K562 (cell line): ENCODE data around the gene LRIT1. TPM values are rescaled to one million over a fixed set of nuclear protein-coding genes. Genes with fewer than 3 reads are reported as not detected.

ENCODE experiments used
- CGGBP1 ChIP-seq: fragments of 250-450 bp; sonication (Bioruptor Pico); IDR thresholded peaks from 2 replicates; pipeline ENCODE4 v1.9.0; 2021; ENCODE audit warnings: mild to moderate bottlenecking
- CREB1 ChIP-seq, 2 experiments: sonication (generic) in 1 of 2; formaldehyde crosslinking in 1 of 2; IDR thresholded peaks; 2 replicates each; pipeline versions ENCODE4 v1.6.1 to v1.8.0; 2012 to 2022; ENCODE audit warnings: inconsistent platforms in 1 of 2, mild to moderate bottlenecking in 1 of 2, missing genetic modification reagents in 1 of 2, moderate library complexity in 1 of 2
- KAT7 ChIP-seq: sonication (generic); formaldehyde crosslinking; IDR thresholded peaks from 2 replicates; pipeline ENCODE4 v1.8.0; 2022; ENCODE audit warnings: missing genetic modification reagents, mild to moderate bottlenecking, borderline replicate concordance
- L3MBTL2 ChIP-seq: fragments of 450-650 bp; IDR thresholded peaks from 2 replicates; pipeline ENCODE4 v1.6.1; 2016; ENCODE audit warnings: mild to moderate bottlenecking, moderate library complexity
- MLLT1 ChIP-seq, 2 experiments: fragments of 450-650 bp; IDR thresholded peaks; 2 replicates each; pipeline ENCODE4 v1.6.1; 2016
- MTA3 ChIP-seq: fragments of 450-650 bp; formaldehyde crosslinking; IDR thresholded peaks from 2 replicates; pipeline ENCODE4 v1.6.1; 2017; ENCODE audit warnings: mild to moderate bottlenecking, borderline replicate concordance
- NRF1 ChIP-seq, 2 experiments: fragments of 450-650 bp; IDR thresholded peaks in 1 of 2; conservative IDR thresholded peaks in 1 of 2; 2 replicates each; pipeline ENCODE4 v1.6.1; 2014; ENCODE audit warnings: mild to moderate bottlenecking in 2 of 2
- ZBTB9 ChIP-seq: fragments of 450-650 bp; formaldehyde crosslinking; IDR thresholded peaks from 2 replicates; pipeline ENCODE4 v1.4.0; 2020; ENCODE audit warnings: mild to moderate bottlenecking, moderate library complexity
- ZC3H4 ChIP-seq: sonication (generic); formaldehyde crosslinking; IDR thresholded peaks from 2 replicates; pipeline ENCODE4 v1.9.0; 2021; ENCODE audit warnings: missing genetic modification reagents, borderline replicate concordance
- ZNF174 ChIP-seq: fragments of 250-450 bp; sonication (Bioruptor Pico); IDR thresholded peaks from 2 replicates; pipeline ENCODE4 v1.4.0; 2020; ENCODE audit warnings: mild to moderate bottlenecking
- ZNF354B ChIP-seq: fragments of 250-450 bp; sonication (Bioruptor Pico); IDR thresholded peaks from 2 replicates; pipeline ENCODE4 v1.4.0; 2020
- polyA plus RNA-seq, 8 experiments: library from polyadenylated mRNA; depleted of rRNA in 4 of 8; stranded (reverse) in 5 of 8; unstranded in 3 of 8; fragments of >200 nt; fragmentation: Nextera tagmentation in 2 of 8; fragmentation: Illumina TruSeq in 1 of 8; extraction: Ambion mirVana in 2 of 8; extraction: Trizol in 1 of 8; gene quantifications; 2 replicates each; pipeline versions ENCODE4 v1.2.1 to v1.2.3, GENCODE V29; 2011 to 2014; ENCODE audit warnings: inconsistent platforms in 1 of 8, missing spikeins in 1 of 8
- total RNA-seq, 7 experiments: library from RNA; depleted of rRNA in 6 of 7; stranded (reverse); fragments of >200 nt in 6 of 7; fragmentation: Illumina TruSeq in 2 of 7; extraction: Trizol in 2 of 7; gene quantifications; 2 replicates each; pipeline versions ENCODE4 v1.2.1 to v1.2.3, GENCODE V29; 2011 to 2021; ENCODE audit warnings: low replicate concordance in 1 of 7
- TF ChIP-seq, protein P1 (sequence below): fragments of 200-800 bp; sonication (Bioruptor generic); IDR thresholded peaks from 2 replicates; pipeline ENCODE4 v1.6.1; 2017; ENCODE audit warnings: missing genetic modification characterization, missing compliant biosample characterization
- TF ChIP-seq, protein P2 (sequence below), 2 experiments: fragments of 450-650 bp in 1 of 2; sonication (generic) in 1 of 2; formaldehyde crosslinking in 1 of 2; IDR thresholded peaks in 1 of 2; conservative IDR thresholded peaks in 1 of 2; 2 replicates each; pipeline versions ENCODE4 v1.6.1 to v1.8.1; 2016 to 2023; ENCODE audit warnings: mild to moderate bottlenecking in 2 of 2, moderate library complexity in 2 of 2, inconsistent platforms in 1 of 2, missing genetic modification reagents in 1 of 2

Gene LRIT1
- total and polyA plus RNA-seq, 9 of the 15 experiments (the other 6 are each of a cell fraction or from before 2014, with no cell fraction given): not detected

DNA sequence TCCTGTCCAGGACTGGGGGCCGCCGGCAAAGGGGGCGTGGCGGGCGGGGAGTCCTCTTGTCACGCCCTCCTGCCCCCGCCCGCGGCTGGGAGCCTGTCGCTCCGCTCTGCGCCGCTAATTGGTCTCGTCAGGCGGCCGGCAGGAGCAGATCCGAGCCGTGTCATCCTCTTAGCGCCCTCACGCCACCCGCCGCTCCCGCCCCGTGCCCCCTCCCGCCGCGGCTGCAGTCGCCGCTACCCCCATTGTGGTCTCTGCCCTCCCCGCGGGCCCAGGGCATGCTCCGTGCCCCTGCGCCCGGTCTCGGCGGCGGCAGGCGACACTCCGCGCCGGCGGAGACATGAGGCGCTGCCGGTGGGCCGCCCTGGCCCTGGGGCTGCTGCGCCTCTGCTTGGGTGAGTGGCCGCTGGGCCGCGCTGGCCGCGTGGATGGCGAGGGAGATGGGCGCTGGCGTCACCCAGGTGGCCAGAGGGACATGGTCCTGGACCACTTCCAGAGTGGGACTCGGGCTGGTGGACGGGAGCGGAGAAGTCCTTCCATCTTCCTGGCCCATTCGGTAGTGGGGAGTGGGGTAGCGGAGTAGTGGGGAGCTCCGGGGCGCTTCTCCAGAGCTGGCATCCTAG is 46.8 kb downstream of the LRIT1 start, which contains the start of gene CDHR1 (continued):
- no peak for TF ChIP-seq ZBTB9
- TF ChIP-seq CREB1 (IDR thresholded peaks at IDR 0.05): peak; percentile 40; the same call in 1 of the 2 replicates
- TF ChIP-seq CREB1 (CRISPR knock-in tag; IDR thresholded peaks at IDR 0.05): no peak
- no peak for TF ChIP-seq CGGBP1 (CRISPR knock-in tag)
- no peak for TF ChIP-seq ZC3H4 (CRISPR knock-in tag)
- TF ChIP-seq, protein P1, sequence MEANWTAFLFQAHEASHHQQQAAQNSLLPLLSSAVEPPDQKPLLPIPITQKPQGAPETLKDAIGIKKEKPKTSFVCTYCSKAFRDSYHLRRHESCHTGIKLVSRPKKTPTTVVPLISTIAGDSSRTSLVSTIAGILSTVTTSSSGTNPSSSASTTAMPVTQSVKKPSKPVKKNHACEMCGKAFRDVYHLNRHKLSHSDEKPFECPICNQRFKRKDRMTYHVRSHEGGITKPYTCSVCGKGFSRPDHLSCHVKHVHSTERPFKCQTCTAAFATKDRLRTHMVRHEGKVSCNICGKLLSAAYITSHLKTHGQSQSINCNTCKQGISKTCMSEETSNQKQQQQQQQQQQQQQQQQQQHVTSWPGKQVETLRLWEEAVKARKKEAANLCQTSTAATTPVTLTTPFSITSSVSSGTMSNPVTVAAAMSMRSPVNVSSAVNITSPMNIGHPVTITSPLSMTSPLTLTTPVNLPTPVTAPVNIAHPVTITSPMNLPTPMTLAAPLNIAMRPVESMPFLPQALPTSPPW (CRISPR knock-in tag): peak; percentile 45
- TF ChIP-seq ZNF354B (CRISPR knock-in tag): no peak
- no peak for TF ChIP-seq KAT7 (CRISPR knock-in tag)
- 0 out of 2 replicates have a peak, but pooled peaks have one; percentile 27 for TF ChIP-seq L3MBTL2
- no peak for TF ChIP-seq MTA3
- no peak for TF ChIP-seq NRF1 (conservative IDR thresholded peaks at IDR 0.05 in 1 of 2, IDR thresholded peaks at IDR 0.05 in 1 of 2)
- no peak for TF ChIP-seq ZNF174 (CRISPR knock-in tag)
- TF ChIP-seq, protein P2, sequence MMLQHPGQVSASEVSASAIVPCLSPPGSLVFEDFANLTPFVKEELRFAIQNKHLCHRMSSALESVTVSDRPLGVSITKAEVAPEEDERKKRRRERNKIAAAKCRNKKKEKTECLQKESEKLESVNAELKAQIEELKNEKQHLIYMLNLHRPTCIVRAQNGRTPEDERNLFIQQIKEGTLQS (IDR thresholded peaks at IDR 0.05): no peak
- TF ChIP-seq, protein P2 (CRISPR knock-in tag; conservative IDR thresholded peaks at IDR 0.05): no peak
- no peak for TF ChIP-seq MLLT1 (IDR thresholded peaks at IDR 0.05)
